HUES48 (cell line): ENCODE data around the gene RRBP1.

Experiments used
- H3K27ac ChIP-seq: one replicate; pipeline ENCODE4 v1.7.0; 2013; ENCODE audit warnings: low read depth, low read length, inconsistent platforms
- H3K27me3 ChIP-seq: 2 replicates; pipeline ENCODE4 v1.6.1; 2013; ENCODE audit warnings: mild to moderate bottlenecking, low read length; ENCODE audit not compliant: control insufficient read depth, insufficient read depth
- H3K36me3 ChIP-seq: 2 replicates; pipeline ENCODE4 v1.6.1; 2013; ENCODE audit warnings: low read length; ENCODE audit not compliant: control insufficient read depth, insufficient read depth
- H3K4me1 ChIP-seq: 2 replicates; pipeline ENCODE4 v1.6.1; 2013; ENCODE audit warnings: mild to moderate bottlenecking, low read length; ENCODE audit not compliant: control insufficient read depth, insufficient read depth
- H3K4me3 ChIP-seq: 2 replicates; pipeline ENCODE4 v1.5.1; 2013; ENCODE audit warnings: mild to moderate bottlenecking, low read depth, low read length
- H3K9ac ChIP-seq: 2 replicates; pipeline ENCODE4 v1.6.1; 2013; ENCODE audit warnings: mild to moderate bottlenecking, low read depth, low read length, moderate library complexity
- H3K9me3 ChIP-seq: 2 replicates; pipeline ENCODE4 v1.6.1; 2013; ENCODE audit warnings: low read length; ENCODE audit not compliant: control insufficient read depth, insufficient read depth

RRBP1 gene

GRCh38 chr20:17630806-17631195 lies 51.2 kb downstream of the RRBP1 start:
- Histone ChIP-seq H3K4me3 (no peak overlapping the region), H3K27ac (no peak overlapping the region), H3K4me1 (no peaks in the 10 kb centered on the region), H3K36me3 (peaks cover 97% of the 10 kb centered on the region), H3K9me3 (no peaks in the 10 kb centered on the region), H3K9ac (no peak overlapping the region), H3K27me3 (no peaks in the 10 kb centered on the region)

- Histone ChIP-seq H3K27me3 (no peaks in the 10 kb centered on the region), H3K9me3 (no peaks in the 10 kb centered on the region), H3K4me1 (no peaks in the 10 kb centered on the region), H3K4me3 (no peak overlapping the region), H3K27ac (no peak overlapping the region), H3K9ac (no peak overlapping the region), H3K36me3 (peaks cover 96% of the 10 kb centered on the region)
Observed at GRCh38 chr20:17630151-17630805, 51.8 kb downstream of the RRBP1 start.

- no peak overlapping the region for H3K27ac ChIP-seq
- H3K36me3 ChIP-seq, result peaks cover 96% of the 10 kb centered on the region
- no peaks in the 10 kb centered on the region for H3K4me1 ChIP-seq
- no peak overlapping the region for H3K4me3 ChIP-seq
- H3K27me3 ChIP-seq, result no peaks in the 10 kb centered on the region
- H3K9ac ChIP-seq, result no peak overlapping the region
- H3K9me3 ChIP-seq, result no peaks in the 10 kb centered on the region
Observed at GRCh38 chr20:17629678-17630089, 52.4 kb downstream of the RRBP1 start.

- H3K4me1 ChIP-seq, result no peaks in the 10 kb centered on the region
- peaks cover 96% of the 10 kb centered on the region for H3K36me3 ChIP-seq
- H3K9ac ChIP-seq, result no peak overlapping the region
- H3K9me3 ChIP-seq, result no peaks in the 10 kb centered on the region
- no peaks in the 10 kb centered on the region for H3K27me3 ChIP-seq
- no peak overlapping the region for H3K4me3 ChIP-seq
- no peak overlapping the region for H3K27ac ChIP-seq
Observed at GRCh38 chr20:17629025-17629424, 53.0 kb downstream of the RRBP1 start.

GRCh38 chr20:17628101-17628841 lies 53.8 kb downstream of the RRBP1 start:
- H3K9me3 ChIP-seq, result no peaks in the 10 kb centered on the region
- no peaks in the 10 kb centered on the region for H3K4me1 ChIP-seq
- H3K27ac ChIP-seq, result no peak overlapping the region
- no peaks in the 10 kb centered on the region for H3K27me3 ChIP-seq
- no peak overlapping the region for H3K9ac ChIP-seq
- H3K36me3 ChIP-seq, result peaks cover 95% of the 10 kb centered on the region
- no peak overlapping the region for H3K4me3 ChIP-seq

GRCh38 chr20:17627101-17627955 lies 54.7 kb downstream of the RRBP1 start:
- Histone ChIP-seq H3K36me3 (peaks cover 95% of the 10 kb centered on the region), H3K9ac (no peak overlapping the region), H3K4me3 (no peak overlapping the region), H3K27me3 (no peaks in the 10 kb centered on the region), H3K27ac (no peak overlapping the region), H3K4me1 (no peaks in the 10 kb centered on the region), H3K9me3 (no peaks in the 10 kb centered on the region)

- no peak overlapping the region for H3K4me3 ChIP-seq
- H3K27ac ChIP-seq, result no peak overlapping the region
- no peaks in the 10 kb centered on the region for H3K9me3 ChIP-seq
- no peaks in the 10 kb centered on the region for H3K4me1 ChIP-seq
- no peaks in the 10 kb centered on the region for H3K27me3 ChIP-seq
- H3K36me3 ChIP-seq, result peaks cover 95% of the 10 kb centered on the region
- H3K9ac ChIP-seq, result no peak overlapping the region
Observed at GRCh38 chr20:17626217-17627007, 55.6 kb downstream of the RRBP1 start.

- Histone ChIP-seq H3K4me3 (no peak overlapping the region), H3K27ac (no peak overlapping the region), H3K9me3 (no peaks in the 10 kb centered on the region), H3K4me1 (no peaks in the 10 kb centered on the region), H3K27me3 (no peaks in the 10 kb centered on the region), H3K36me3 (peaks cover 95% of the 10 kb centered on the region), H3K9ac (no peak overlapping the region)
Observed at GRCh38 chr20:17625246-17626051, 56.6 kb downstream of the RRBP1 start.

GRCh38 chr20:17624551-17625245 lies 57.3 kb downstream of the RRBP1 start:
- Histone ChIP-seq H3K4me3 (no peak overlapping the region), H3K36me3 (peaks cover 95% of the 10 kb centered on the region), H3K4me1 (no peaks in the 10 kb centered on the region), H3K27me3 (no peaks in the 10 kb centered on the region), H3K27ac (no peak overlapping the region), H3K9ac (no peak overlapping the region), H3K9me3 (no peaks in the 10 kb centered on the region)
